RWPE2 (cell line): Measurements from ENCODE around the gene HEBP1.
A peak's percentile ranks its signal among the peaks of the same experiment; 100 is the strongest.

Experiments
- ATAC-seq: fragments of 200-7000 bp; cut with Tn5 transposase; 3 replicates; pipeline ENCODE4 v1.9.1; 2021; ENCODE audit warnings: low read depth
- DNase-seq: peaks from one replicate; pipeline ENCODE4 v3.0.0-alpha.2; 2020; ENCODE audit warnings: low spot score
- H3K27ac ChIP-seq: fragments of 450-650 bp; 2 replicates; pipeline ENCODE4 v1.5.1; 2017; ENCODE audit warnings: mild to moderate bottlenecking; ENCODE audit not compliant: poor library complexity, severe bottlenecking
- H3K27me3 ChIP-seq: fragments of 250-450 bp; sonication (Bioruptor Pico); 2 replicates; pipeline ENCODE4 v1.5.1; 2021; ENCODE audit warnings: mild to moderate bottlenecking, moderate library complexity; ENCODE audit not compliant: insufficient read depth, poor library complexity, severe bottlenecking
- H3K36me3 ChIP-seq: fragments of 250-450 bp; sonication (Bioruptor Pico); 2 replicates; pipeline ENCODE4 v1.5.1; 2020; ENCODE audit warnings: low read depth, mild to moderate bottlenecking, moderate library complexity
- H3K4me1 ChIP-seq: fragments of 250-450 bp; sonication (Bioruptor Pico); 2 replicates; pipeline ENCODE4 v1.5.1; 2021; ENCODE audit warnings: mild to moderate bottlenecking, moderate library complexity; ENCODE audit not compliant: insufficient read depth, poor library complexity, severe bottlenecking
- H3K4me3 ChIP-seq: fragments of 250-450 bp; sonication (Bioruptor Pico); 2 replicates; pipeline ENCODE4 v1.5.1; 2021; ENCODE audit warnings: mild to moderate bottlenecking, moderate library complexity; ENCODE audit not compliant: severe bottlenecking
- H3K9me3 ChIP-seq: fragments of 250-450 bp; sonication (Bioruptor Pico); 2 replicates; pipeline ENCODE4 v1.5.1; 2021; ENCODE audit warnings: mild to moderate bottlenecking, moderate library complexity; ENCODE audit not compliant: severe bottlenecking
- TF ChIP-seq, protein P1 (sequence below): fragments of 450-650 bp; IDR thresholded peaks from one replicate; pipeline ENCODE4 v1.5.1; 2017; ENCODE audit warnings: mild to moderate bottlenecking, moderate library complexity; ENCODE audit not compliant: poor library complexity, severe bottlenecking

The HEBP1 gene

DNA sequence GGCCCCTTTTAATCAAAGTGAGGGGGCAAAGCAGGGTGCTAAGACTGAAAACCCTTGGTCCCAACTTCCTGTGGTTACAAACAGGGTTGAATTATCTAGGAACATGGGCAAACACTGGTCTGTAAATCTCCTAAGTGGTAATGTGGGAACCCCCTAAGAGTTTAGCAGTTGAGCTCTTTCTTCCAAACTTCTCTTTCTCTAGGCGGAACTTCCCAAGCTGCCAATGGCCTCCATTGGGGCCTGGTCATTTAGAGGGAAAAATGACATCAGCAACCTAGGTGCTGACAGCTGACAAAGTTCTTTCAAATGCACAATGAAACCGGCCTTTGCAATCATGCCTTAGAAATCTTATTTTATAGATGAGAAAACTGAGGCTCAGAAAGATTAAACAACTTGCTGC is 17.7 kb downstream of the HEBP1 start:
- Histone ChIP-seq H3K36me3 (peaks cover 18% of the 10 kb centered on the region), H3K4me1 (peaks cover 12% of the 10 kb centered on the region), H3K27me3 (no peaks in the 10 kb centered on the region), H3K4me3 (no peak overlapping the region), H3K27ac (no peak overlapping the region), H3K9me3 (no peaks in the 10 kb centered on the region)
- TF ChIP-seq, protein P1, sequence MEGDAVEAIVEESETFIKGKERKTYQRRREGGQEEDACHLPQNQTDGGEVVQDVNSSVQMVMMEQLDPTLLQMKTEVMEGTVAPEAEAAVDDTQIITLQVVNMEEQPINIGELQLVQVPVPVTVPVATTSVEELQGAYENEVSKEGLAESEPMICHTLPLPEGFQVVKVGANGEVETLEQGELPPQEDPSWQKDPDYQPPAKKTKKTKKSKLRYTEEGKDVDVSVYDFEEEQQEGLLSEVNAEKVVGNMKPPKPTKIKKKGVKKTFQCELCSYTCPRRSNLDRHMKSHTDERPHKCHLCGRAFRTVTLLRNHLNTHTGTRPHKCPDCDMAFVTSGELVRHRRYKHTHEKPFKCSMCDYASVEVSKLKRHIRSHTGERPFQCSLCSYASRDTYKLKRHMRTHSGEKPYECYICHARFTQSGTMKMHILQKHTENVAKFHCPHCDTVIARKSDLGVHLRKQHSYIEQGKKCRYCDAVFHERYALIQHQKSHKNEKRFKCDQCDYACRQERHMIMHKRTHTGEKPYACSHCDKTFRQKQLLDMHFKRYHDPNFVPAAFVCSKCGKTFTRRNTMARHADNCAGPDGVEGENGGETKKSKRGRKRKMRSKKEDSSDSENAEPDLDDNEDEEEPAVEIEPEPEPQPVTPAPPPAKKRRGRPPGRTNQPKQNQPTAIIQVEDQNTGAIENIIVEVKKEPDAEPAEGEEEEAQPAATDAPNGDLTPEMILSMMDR = no peak
- DNase-seq (no peak), ATAC-seq (no peak)

DNA sequence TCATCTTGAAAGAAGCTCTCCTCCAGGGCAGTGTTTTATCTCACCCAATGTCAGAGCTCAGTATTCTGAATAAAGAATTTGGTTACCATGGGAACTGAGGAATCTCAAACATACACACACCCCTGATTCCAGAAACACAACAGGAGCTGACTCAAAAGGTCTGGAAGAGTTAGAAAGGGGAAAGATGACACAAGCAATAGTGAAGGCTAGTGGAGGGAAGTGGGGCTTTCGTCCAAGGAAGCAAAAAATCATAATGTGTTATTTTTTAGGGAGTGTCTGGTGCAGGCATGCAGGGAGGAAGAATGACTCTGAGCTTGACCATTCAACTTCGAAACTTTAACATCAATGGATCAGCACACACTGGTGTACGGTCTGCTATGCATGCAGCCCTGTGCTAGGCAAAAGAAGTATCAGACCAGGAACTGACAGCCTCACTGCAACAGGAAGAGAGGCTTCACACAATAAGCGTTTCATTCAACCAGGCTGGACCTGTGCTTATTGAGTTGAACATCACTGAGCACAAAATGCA is 20.3 kb downstream of the HEBP1 start:
- TF ChIP-seq, protein P1 = no peak
- Histone ChIP-seq H3K4me1 (peaks cover 16% of the 10 kb centered on the region), H3K27me3 (no peaks in the 10 kb centered on the region), H3K9me3 (no peaks in the 10 kb centered on the region), H3K36me3 (peaks cover 12% of the 10 kb centered on the region), H3K27ac (peak overlapping the region; percentile 63), H3K4me3 (no peak overlapping the region)
- ATAC-seq (peak; percentile 82), DNase-seq (no peak)

DNA sequence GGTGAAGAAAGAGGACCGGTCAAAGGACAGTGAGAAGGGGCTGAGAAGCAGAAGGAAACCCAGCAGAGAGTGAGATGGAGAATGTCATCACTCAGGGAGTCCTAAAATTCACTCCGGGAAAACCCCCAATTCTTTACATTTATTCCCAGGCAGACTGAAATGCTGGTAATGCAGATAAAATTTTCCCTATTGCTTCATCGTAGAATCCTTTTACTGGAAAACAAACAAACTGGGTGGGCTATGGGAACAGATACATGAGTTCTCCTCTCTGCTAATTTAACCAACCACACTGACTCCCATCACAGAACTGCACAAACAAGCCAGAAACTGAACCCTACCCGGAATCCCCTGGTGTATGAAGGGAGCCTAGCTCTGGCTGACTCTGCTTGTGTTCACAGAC is 20.9 kb downstream of the HEBP1 start:
- Histone ChIP-seq H3K27me3 (no peaks in the 10 kb centered on the region), H3K4me3 (no peak overlapping the region), H3K36me3 (peaks cover 11% of the 10 kb centered on the region), H3K9me3 (no peaks in the 10 kb centered on the region), H3K4me1 (peaks cover 16% of the 10 kb centered on the region), H3K27ac (peak overlapping the region; percentile 63)
- DNase-seq = no peak
- ATAC-seq = no peak
- TF ChIP-seq, protein P1 = no peak

DNA sequence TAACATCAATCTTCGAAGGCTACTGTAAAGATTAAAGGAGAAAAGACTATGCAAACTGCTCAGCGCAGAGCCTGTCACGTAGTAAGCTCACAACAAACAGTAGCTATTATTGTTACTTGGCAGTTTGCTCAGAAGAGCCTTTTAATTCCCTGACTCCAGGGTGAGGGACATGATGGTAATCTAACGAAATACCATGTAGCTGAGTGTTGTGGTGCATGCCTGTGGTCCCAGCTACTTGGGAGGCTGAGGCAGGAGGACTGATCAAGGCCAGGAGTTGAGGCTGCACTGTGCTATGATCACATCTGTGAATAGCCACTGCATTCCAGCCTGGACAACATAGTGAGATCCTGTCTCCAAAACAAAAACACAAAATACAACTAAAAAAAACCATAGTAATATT is 22.8 kb downstream of the HEBP1 start:
- DNase-seq = no peak
- Histone ChIP-seq H3K4me1 (peaks cover 16% of the 10 kb centered on the region), H3K27me3 (no peaks in the 10 kb centered on the region), H3K36me3 (peaks cover 8% of the 10 kb centered on the region), H3K4me3 (no peak overlapping the region), H3K9me3 (no peaks in the 10 kb centered on the region), H3K27ac (peak overlapping the region; percentile 63)
- TF ChIP-seq, protein P1 = no peak
- no peak for ATAC-seq

DNA sequence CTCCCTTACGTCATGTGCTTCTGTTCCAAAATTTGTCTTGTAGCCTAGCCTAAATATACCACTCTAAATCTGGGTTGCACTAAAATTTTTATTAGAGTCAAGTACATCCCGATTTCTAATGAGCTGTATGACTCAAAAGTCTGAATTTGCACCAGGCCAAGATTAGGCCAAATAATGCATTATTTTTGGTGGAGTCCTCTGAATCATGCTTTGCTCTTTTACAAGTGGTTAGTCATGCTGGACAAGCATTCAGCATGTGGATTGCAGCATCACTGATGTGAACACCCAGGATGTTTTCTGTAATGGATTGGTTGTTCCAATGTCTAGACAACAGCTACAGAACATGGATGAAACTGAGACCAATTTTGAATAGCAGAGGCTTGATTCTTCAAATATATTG is 23.7 kb downstream of the HEBP1 start:
- Histone ChIP-seq H3K9me3 (no peaks in the 10 kb centered on the region), H3K4me3 (no peak overlapping the region), H3K4me1 (peaks cover 16% of the 10 kb centered on the region), H3K27me3 (no peaks in the 10 kb centered on the region), H3K36me3 (peaks cover 8% of the 10 kb centered on the region), H3K27ac (peak overlapping the region; percentile 63)
- ATAC-seq (peak; percentile 80), DNase-seq (no peak)
- TF ChIP-seq, protein P1 = no peak
